Suppressor macrophage (primary cell): ENCODE results near the gene GCK.
"Not testable (repeated sequence)": the region's sequence is repeated elsewhere in the genome, so short reads cannot be mapped to it uniquely, and the experiment has no call there.

Experiments used
- DNase-seq, 4 experiments: peaks; one replicate each; pipeline ENCODE4 v3.0.0-alpha.2; 2020 to 2022

GCK gene

GRCh38 chr7:44139311-44140010 lies 49.8 kb downstream of the GCK start:
- no peak for DNase-seq

DNA sequence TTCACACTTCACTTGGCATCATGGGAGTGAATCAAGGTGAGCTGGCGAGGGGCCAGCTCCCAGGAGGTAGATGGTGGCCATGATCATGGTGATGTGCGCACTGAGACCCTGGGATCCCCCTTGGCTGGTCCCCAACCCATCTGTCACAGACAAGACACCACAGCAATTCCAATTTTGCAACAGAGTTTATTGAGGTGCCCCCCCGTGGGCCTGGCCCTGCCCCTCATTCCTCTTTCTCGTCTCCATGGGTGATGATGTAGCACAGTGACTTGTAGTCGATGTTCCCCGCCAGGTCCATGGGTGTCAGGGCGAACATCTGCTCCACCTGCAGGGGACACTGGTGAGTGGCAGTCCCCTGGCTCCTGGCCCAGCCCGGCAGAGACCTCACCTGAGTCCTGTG lies 50.5 kb downstream of the GCK start:
- no peak for DNase-seq

GRCh38 chr7:44136731-44137130 lies 52.5 kb downstream of the GCK start:
- DNase-seq: no peak

GRCh38 chr7:44134943-44135628 lies 54.2 kb downstream of the GCK start:
- no peak for DNase-seq

- DNase-seq: no peak
Measured at GRCh38 chr7:44133295-44133694, 55.9 kb downstream of the GCK start.

DNA sequence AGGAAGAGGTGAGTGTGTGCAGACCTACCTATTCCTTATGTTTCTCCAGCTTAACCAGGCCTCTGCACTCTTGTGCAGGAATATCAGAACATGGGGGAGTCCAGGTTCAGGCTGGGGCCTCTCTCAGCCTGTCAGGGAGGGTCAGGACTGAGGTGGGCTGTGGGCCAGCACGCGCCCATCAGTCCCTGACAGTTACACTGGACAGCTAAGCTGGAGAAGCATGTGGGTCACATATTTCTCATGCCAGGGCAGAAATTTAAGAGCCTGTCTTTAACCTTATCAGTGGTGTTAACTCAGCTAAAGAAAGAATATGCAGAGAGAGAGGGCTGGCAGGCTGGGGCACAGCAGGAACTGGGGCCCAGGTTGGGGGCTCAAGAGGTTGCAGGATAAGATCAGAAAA lies 57.2 kb downstream of the GCK start:
- no peak for DNase-seq

DNA sequence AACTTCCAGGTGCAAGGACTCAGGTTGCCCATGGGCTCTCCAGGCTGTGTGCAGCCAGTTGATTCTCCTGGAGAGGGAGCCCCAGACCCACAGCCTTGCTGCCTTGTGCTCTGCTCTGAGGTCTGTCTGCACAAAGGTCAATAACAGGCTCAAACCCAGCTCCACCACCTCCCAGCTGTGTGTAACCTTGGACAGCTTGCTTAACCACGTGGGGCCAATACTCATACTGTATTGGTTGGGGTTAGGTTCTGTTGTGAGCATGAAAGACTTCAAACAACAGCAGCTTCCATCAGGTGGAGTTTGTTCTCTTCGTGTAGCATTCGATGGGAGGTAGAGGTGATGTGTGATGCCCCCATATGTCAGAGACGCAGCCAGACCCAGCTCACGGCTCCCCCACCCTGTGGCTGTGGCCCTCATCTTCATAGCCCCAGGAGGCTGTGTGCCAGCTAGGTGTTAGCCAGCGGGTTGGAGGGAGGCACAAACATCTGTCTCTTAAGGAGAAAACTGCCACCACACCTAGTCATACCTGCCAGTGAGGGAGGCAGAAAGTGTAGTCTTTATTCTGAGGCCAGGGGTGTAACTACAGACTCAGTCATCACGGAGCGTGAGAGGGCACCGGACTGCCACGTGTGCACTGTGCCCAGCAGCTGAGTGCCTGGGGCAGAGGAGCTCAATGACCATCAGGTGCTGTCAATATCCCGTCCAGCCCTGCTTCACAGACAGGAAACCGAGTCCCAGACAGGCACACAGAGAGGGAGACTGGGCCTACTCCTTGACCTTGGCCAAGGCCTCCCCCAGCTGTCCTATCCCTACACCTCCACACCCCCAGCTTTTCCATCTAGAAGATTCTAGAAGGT lies 57.8 kb downstream of the GCK start:
- DNase-seq: peak in 1 of 4 experiments; percentile 22

GRCh38 chr7:44128721-44129582 lies 60.3 kb downstream of the GCK start:
- no peak for DNase-seq

GRCh38 chr7:44127161-44127560 lies 62.1 kb downstream of the GCK start:
- no peak for DNase-seq

DNA sequence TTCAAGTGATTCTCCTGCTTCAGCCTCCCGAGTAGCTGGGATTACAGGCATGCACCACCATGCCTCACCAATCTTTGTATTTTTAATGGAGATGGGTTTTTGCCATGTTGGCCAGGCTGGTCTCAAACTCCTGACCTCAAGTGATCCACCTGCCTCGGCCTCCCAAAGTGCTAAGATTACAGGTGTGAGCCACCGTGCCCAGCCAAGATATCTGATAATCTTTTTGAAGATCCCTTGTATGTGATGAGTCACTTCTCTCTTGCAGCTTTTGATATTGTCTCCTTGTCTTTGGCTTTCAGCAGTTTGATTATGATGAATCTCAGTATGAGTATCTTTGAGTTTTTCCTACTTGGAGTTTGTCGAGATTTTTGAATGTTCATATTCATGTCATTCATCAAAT lies 62.7 kb downstream of the GCK start:
- DNase-seq: not testable (repeated sequence)

GRCh38 chr7:44124822-44125202 lies 64.4 kb downstream of the GCK start:
- DNase-seq: no peak

DNA sequence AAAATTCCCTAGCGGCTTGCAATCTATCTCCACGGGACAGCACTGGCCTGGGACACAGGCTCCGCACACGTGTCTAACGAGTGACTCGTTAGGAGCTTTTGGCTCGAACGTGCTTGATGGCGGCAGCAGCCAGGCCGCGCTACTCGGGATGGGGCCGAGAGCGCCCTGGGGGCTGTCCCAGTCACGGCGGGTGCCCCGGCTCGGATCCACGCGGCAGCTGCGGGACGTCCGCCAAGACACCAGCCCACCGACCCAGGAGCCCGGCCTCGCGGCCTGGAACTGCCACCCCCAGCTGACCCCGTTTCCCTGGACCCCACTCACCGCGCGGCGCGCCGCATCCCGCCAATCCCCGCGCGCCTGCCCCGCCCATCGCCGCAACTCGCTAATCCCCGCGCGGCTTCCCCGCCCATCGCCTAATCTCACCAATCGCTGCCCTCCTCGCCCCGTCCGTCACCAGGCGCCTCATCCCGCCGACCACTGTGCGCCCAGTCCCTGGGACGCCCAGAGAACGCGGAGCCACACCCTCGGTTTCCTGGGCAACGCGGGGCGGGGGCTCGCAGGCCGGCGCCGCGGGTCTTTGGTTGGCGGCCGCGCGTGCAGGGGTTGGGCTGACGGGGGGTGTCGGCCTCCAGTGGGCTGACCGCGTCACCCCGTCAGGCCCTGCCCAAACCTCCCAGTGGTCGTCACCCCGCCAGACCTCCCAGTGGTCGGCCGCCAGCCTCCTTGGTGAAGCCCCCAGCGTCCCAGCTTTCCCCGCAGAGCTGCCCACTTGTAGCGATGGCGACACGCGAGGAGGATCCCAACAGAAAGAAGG lies 65.8 kb downstream of the GCK start, which contains the start of gene POLD2:
Gene POLD2 (minus strand): TSS at position 359 of the 814 bp plus-strand sequence. CDS start 1,495 bp downstream, outside the sequence.
- DNase-seq: peak; percentile 95 to 98 (median 98)

- DNase-seq: no peak
Measured at GRCh38 chr7:44122529-44122928, 66.7 kb downstream of the GCK start.

DNA sequence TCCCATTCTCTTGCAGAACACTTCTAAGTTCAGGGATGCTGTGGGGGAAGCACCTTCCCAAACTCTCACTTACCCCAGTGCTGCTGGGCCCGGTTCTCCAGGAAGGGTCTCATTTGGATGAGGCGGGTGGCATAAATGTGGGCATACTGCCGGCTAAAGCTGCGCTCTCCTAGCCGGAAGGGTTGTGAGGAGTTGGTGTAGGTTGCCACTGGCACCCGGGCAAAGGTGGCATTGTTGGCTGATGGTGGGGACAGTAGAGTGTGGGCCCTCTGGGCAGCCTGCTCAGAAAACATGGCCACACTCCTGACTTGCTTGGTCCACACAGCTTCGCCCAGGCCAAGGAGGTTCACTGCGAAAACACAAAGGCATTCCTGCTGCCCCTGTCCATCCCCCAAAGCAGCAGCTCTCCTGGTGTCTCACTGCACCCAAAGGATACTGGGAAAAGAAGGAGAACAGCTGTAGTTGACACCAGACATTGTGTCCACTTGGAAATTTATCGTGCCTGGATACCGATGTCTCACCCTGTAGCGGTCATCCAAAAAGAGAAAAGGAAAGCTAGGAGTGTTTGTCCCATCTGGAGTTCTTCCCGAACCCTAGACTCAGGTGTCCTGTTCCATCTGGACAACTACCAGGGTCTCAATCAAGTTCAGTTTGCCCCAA lies 67.3 kb downstream of the GCK start:
- no peak for DNase-seq

DNA sequence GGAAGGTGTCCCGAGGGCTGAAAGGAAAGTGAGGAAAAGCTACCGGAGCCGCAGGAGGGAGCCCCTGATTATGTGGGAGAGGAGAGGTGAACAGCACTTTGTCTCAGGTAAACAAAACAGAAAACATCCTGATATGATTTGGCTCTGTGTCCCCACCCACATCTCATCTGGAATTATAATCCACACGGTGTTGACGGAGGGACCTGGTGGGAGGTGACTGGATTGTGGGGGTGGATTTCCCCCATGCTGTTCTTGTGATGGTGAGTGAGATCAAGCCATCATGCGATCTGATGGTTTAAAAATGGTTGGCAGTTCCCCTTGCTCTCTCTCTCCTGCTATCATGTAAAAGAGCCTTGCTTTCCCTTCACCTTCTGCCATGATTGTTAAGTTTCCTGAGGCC lies 68.8 kb downstream of the GCK start:
- no peak for DNase-seq

DNA sequence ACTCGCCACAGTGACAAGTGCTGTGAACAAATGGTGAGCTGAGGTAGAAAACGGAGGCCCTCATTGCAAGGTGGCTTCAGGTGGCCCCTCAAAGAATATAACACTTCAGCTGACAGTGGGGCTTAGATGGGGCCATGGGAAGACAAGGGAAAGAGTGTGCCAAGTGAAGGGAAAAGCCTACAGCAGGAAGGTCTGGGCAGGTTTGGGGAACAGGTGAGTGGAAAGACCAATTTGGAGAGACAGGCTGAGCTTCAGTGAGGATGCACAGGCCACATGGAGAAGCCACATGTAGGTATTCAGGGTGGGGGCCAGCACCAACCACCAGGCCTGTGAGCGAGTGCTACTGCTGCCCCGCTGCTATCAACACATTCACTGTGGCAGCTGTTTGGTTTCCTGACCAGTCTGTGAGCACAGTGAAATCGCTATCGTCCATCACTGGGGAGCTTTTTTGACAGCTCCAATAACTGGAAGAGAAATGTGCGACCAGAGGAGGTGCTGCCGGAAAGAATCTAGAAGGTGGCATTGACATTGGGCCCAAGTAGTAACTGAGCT lies 69.3 kb downstream of the GCK start:
- DNase-seq: no peak

GRCh38 chr7:44117801-44118429 lies 71.3 kb downstream of the GCK start:
- no peak for DNase-seq

GRCh38 chr7:44116789-44117666 lies 72.2 kb downstream of the GCK start:
- DNase-seq: no peak
